Endometrial microvascular endothelial cells (primary cell): Measurements from ENCODE around the gene ZNF148. TPM values are rescaled to one million over a fixed set of nuclear protein-coding genes. Genes with fewer than 3 reads are reported as not detected.

Experiments used
- in situ Hi-C: cut with HindIII; loops from 2 replicates; pipeline ENCODE4 v1.10.0; 2017; ENCODE audit warnings: low sequenced_read_pairs, low pct_unique_long_range_greater_than_20kb; ENCODE audit errors: inconsistent ontology term
- total RNA-seq: library from RNA; depleted of rRNA; stranded (reverse); fragments of >200 nt; gene quantifications from one replicate; pipeline ENCODE4 v1.2.3, GENCODE V29; 2015; ENCODE audit errors: inconsistent ontology term

ZNF148 gene
- total RNA-seq, 1 donor from 2014 or later, result 16.2 TPM

DNA sequence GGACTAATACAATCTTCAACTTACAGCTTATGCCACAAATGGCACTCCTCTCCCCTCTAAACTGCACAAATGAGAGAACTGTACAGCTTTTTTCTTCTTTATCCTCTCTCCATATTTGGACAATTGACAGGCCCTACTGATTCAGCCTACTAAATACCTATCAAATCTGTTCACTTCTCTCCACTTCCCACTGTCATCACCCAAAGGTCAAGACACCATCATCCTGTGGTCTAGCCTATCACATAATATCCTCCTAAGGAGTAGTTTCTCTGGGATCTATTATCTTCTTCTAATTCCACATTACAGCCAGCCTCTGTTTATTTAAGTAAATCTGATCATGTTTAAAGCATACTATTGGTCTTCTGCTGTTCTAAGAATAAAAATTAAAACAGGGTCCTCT, 129.6 kb downstream of the ZNF148 start:
- in situ Hi-C loops, result no loop called here

DNA sequence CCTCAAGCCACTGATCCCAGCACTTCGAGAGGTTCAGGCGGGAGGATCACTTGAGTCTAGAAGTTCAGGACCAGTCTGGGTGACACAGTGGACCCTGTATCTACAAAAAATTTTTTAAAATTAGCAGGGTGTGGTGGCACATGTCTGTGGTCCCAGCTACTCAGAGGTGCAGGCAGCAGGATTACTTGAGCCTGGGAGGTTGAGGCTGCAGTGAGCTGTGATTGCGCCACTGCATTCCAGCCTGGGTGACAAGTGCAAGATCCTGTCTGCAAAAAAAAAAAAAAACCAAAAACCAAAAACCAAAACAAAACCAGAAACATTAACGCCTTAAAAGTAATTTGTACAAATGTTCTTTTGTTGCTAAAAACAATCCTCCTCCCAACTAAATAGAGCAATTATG, 134.6 kb downstream of the ZNF148 start:
- in situ Hi-C loops, result no loop called here

DNA sequence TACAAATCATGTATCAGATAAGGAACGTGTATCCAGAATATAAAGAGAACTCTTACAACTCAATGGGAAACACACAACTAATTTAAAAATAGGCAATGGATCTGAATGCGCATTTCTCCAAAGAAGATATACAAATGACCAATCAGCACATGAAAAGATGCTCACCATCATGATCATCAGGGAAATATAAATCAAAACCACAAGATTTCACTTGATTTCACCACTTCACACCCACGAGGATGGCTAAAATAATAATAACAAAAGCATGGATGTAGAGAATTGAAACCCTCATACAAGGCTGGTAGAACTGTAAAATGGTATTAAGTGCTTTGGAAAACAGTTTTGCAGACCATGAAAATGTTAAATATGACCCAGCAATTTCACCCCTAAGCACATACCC, 135.9 kb downstream of the ZNF148 start:
- in situ Hi-C loops, result no loop called here

DNA sequence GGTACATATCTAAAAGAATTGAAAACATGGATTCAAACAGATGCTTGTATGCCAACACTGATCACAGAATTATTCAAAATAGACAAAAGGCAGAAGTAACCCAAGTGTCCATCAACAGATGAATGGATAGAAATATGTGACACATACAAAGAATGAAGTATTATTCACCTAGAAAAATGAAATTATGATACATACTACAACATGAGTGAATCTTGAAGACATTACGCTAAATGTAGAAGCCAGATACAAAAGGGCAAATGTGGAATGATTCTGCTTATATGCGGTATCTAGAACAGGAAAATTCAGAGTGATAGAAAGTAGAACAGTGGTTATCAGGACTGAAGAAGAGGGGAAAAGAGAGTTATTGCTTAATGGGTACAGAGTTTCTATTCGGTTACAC, 136.4 kb downstream of the ZNF148 start:
- in situ Hi-C loops, result no loop called here

DNA sequence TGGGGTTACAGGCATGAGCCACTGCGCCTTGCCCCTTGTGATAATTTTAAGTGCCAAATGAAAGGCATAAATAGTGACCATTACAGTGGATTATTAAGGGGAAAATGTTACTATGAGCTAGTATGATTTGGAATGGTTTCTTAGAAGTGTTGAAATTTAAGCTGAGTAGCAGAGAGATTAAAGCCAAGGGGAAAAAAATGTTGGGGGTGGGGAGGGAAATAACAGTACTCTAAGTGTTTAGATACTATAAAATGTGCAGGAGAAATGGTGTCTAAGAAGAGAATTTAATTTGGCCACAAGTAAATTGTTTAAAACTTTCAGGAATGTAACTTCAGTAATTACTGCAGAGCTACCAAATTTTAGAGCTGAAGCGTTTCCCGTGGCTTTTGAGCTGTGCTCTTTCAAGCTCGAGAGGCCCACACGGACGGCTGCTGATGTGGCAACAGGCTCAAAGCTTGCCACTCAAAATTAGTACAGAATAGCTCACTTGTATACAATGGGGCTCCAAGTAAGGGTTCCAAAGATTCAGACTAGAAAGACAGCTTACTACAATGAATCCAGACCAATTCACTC, 138.7 kb downstream of the ZNF148 start:
- in situ Hi-C loops, result no loop called here

DNA sequence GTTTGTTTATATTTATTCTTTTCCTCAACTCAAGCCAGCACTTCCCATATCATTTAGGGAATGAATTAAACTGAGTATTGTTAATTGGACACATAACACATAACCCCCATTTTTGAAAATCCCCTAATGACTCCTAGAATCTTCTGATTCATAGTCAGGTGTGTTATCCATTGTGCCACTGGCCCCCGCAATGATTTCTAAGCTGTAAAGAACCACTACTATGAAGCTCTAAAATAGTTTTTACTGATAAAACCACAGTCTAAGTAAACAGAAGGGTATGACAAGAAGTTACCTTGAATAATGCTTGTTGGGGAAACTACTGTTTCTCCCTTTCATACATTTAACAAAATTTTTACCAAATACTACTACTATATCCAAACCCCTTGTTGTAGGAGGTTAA, 140.3 kb downstream of the ZNF148 start:
- in situ Hi-C loops, result no loop called here

DNA sequence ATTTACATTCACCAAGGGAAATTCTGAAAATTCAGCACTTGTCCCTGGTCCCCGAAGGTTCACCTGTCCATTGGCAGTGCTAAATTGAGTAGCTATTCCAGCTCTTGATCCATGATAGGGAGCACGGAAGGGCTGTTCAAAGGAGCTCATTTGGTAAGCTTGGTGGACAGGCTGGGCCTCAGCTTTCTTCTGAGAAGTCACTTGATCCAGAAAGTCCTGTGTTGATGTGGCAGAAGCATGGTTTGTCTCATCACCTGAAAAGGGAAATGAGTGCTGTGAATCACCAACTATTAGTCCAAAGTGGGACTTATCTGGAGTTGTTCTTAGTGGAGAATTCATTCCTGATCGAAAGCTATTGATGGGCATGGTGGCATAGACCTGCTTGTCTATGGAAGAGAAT, 142.7 kb downstream of the ZNF148 start:
- in situ Hi-C loops, result no loop called here

DNA sequence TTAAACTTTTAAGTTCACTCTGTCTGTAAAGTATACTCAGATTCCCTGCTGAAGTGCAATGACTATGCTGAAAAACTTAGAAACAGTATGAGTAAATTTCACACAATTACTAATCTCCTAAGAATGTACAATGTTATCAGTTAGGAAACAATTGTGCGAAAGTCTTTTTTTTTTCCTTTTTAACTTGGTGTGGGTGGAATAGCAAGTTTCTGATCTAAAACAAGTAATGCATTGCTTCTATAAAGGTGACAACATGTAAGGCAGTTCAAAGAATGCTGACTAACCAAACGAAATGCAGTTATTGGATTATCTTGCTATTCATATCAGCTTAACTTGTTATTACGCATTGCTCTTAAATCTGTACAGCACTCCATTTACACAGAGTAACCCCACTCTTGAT, 143.2 kb downstream of the ZNF148 start:
- in situ Hi-C loops, result no loop called here

DNA sequence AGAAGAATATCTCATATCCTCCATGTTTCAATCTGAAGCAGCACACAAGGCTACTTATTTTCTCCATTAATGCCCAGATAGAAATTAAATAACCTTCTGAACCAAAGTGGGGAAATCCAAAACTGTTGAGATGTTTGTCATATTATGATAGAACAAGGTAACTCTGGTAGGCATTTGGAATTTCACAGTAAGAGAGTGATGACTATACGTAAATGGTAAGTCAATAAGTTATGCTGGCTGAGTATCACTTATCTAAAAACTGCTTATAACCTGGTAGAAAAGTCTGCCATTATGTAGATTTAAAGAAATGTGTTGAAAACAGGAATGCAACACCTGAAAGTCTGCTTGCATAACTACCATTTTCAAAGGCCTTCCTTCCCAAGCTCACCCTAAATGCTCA, 145.4 kb downstream of the ZNF148 start:
- in situ Hi-C loops, result no loop called here

DNA sequence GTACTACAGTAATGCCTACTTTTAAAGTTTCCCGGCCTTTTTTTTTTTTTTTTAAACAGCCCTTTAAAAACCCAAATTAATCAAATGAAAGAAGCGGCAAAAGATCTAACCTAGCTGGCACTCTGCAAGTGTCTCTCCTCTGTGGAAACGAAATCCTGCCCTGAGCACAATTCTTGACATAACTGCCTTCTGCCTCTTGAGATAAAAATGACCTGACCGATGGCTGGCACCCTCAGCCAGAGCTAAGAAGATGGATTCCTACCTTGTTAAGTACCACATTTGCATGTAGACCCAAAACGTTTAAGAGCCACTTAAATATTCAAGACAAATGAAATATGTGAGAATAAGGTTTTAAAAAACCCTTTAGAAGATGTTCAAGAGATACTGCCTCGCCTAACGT, 146.0 kb downstream of the ZNF148 start:
- in situ Hi-C loops, result no loop called here

DNA sequence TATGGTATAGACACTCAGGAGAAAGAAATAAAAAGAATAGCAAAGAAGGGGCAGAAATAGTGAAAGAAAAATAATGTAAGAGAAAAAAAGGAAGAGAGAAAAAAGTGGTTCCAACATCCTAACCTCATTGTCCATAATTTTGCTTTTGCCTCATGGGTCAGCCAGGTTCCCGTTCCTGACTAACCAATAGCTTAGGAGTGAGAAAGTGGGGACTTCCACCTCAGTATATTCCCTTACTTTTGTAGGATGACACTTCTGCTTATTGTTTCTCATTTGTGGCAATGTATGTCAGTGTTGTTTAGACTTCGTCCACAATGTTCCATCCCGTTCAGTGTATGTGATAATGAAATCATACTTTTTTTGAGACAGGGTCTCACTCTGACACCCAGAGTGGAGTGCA, 153.3 kb downstream of the ZNF148 start:
- in situ Hi-C loops, result no loop called here

DNA sequence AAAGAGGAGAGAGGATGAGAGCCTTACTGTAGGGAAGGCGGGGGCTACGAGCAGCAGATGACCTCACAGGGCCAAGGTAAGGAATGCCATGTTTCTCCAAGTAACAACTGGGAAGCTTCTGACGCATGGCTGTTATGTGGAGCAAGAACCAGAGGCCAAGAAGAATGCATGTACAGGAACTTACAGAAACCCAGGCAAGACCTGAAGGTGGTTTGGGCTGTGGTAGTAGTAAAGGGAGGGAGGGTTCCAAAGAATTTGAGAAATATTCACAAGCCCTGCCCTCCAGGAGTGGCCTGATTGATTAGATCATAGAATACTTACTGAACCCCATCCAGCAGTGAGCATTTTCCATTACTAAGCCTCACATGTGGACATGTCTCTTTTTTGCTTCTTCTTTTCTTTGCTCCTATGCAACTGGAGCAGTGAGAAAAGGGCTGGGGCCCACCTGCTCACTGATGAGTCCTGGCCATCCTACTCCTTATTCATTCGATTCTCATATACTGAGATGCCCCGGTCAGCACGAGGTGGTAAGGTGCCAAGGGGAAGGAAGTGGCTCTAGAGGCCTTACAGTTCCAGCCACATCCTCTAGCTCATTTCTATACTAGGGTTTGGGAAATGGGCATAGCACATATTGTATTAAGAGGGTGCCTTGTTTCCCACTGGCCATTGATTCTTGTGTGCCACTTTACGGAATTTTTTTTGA, 154.2 kb downstream of the ZNF148 start:
- in situ Hi-C loops, result no loop called here

DNA sequence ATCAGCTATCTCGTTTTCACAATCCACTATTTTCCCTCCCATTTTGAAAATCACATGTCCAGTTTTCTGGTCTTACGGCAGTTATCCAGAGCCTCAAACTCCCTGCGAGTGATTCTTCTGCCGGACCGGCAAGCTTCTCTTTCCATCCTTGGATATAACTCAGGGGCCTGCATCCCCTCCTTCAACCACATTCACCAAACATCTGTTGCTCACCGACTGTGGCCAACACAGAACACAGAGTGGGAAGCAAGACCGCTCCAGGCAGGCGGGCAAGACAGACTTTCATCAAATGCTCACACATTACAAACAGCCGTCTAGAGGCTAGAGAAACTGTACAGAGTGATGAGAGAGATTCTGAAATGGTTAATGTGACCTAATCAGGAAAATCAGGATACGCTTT, 154.9 kb downstream of the ZNF148 start:
- in situ Hi-C loops, result no loop called here

DNA sequence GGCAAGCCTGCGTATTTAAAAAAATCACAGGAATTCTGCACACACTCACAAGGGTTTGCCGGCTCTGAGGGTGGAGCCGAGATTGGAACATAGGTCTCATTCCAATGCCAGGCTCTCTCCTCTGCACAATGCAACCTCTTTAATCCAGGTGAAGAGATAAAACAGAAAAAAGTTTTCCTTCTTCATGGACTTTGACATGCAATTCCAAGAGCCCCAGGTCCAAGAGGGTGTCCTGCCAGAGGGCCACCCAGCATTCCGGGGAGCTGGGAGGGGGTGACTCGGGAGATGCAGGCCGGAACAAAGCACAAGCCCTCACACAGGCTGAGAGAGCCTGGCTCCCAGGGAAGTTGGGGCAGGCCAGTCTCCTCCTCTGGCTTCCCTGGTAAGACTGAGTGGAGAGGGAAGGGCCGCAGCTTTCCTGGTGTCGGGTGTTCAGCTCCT, 155.8 kb downstream of the ZNF148 start:
- in situ Hi-C loops, result no loop called here

DNA sequence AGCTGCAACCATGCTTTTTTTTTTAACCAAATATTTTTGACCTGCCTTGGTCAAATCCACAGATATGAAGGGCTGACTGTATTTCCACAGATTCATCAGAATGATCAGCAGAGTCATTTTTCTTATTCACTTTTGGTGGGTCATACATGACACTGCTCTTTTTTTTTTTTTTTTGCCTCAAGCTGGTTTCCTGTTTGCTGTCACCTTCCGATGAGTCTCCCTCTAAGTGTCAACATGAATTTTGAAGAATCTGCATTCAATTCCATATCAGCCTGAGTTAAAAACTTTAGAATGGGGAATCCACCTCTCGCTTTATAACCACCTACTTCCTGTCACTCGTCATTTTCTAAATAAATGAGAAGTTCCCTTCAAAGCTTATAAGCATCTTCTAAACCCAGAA, 160.4 kb downstream of the ZNF148 start:
- in situ Hi-C loops, result no loop called here

DNA sequence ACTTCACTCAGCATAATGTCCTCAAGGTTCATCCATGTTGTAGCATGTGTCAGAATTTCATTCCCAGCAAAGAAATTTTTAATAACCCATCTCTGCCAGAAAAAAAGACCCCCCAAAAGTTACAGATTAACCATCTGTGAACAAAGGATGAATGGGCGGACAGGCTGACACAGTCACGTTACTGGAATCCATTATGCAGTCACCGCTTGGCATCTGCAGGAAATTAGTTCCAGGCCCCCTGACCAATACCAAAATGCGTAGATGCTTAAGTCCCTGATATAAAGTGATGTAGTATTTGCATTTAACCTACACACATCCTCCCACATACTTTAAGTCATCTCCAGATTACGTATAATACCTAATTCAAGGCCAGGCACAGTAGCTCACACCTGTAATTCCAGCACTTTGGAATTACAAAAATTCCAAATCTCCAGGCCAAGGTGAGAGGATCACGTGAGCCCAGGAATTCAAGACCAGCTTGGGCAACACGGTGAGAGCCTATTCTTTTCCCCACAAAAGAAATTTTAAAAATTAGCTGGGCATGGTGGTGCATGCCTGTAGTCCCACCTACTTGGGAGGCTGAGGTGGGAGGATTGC, 161.1 kb downstream of the ZNF148 start:
- in situ Hi-C loops, result no loop called here

DNA sequence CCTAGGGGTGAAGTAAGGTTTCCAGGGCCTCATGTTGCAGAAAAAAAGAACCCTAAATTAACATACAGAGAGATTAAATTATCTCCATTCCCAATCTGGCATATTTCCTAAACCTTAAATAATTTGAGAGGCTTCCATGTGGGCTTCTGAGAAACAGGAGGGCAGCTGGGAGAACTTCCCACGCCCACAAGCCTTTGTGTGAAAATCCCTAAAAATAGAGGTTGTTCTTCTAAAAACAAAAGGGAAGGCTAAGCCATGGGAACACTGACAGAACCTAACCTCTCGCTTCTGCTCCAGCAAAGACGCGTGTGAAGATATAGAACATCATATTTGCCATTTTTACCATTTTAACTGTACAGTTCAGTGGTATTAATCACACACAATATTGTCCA, 161.8 kb downstream of the ZNF148 start:
- in situ Hi-C loops, result no loop called here

DNA sequence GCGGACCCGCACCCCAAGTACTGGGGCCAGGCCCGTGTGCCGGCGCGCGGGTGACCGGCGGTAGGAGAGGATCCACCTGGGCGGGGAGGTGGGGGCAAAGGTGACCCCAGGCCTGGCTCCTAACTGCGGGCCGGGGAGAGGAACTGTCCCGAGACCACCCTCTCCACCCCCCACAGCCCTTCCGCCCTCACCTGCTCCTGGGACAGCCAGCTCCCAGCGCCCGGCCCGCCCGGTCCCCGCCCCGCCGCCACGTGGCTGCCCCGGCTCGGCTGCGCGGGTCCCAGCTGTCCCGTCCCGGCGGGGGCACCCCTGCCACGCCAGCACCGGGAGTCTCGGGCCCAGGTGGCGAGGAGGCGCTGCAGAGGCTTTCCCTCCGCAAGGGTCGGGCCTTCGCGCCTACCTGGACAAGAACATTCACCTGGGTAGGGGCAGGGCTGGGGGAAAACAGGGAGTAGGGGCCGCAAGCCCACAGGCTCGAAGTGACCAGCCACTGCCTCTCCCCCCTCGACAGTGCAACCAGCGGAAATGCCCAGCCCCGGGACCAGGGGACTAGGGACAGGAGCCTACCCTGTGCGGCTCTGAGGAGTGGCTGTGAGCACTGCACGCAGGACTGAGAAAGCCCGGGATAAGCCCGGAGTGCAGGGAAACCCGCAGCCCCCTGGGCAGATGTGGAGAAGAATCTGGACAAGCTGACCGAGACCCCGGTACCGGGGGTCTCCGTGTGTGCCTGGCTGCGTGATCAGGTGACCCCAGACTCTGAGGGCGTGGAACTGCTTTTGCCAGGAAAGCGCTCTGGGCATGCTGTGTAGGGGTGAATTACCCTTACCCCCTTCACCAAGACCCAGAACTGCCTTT, 162.4 kb downstream of the ZNF148 start, which contains the start of gene SLC12A8:
SLC12A8 (minus strand) TSS at position 240 of the 855 bp plus-strand sequence. CDS start 1,399 bp downstream, outside the sequence.
- in situ Hi-C loops, result no loop called here

DNA sequence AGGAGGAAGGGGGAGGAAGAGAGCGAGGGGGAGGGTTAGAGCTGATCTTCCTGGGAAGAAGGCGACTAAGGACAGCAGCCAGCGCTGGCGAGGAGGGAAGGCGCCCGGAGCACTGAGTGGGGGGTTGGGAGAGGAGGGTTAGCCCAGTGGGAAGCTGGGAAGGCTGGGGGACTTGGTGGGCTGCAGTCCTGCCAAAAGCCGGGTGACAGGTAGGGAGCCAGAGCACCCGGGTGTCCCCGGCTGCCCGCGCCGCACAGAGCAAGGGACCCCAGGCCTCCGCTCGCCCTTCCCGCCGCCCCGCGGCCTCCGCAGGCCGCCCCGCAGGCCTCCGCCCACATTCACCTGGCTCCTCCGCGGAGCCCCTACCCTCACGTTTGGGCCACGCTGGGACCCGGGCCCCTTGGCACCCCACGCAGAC, 163.0 kb downstream of the ZNF148 start:
- in situ Hi-C loops, result no loop called here
